ENCODE results near the gene PTPN4. TPM values are rescaled to one million over a fixed set of nuclear protein-coding genes. Genes with fewer than 3 reads are reported as not detected.
A peak's percentile ranks its signal among the peaks of the same experiment; 100 is the strongest.
"Not testable (repeated sequence)": the region's sequence is repeated elsewhere in the genome, so short reads cannot be mapped to it uniquely, and the experiment has no call there.

PTPN4 gene
- total and polyA plus RNA-seq, 8 donors: 22.0 to 48.4 (median 28.9) TPM

- peak; percentile 35 for ATAC-seq
- intact Hi-C loops (cut with DNase I): no loop called here
- H3K4me3 ChIP-seq: peak overlapping the region; percentile 87 to 93
Measured at GRCh38 chr2:120014226-120014980, 254.7 kb downstream of the PTPN4 start.

GRCh38 chr2:120016800-120017199, 257.1 kb downstream of the PTPN4 start:
- no peak overlapping the region for H3K27ac ChIP-seq
- intact Hi-C loops (cut with DNase I): no loop called here
- TF ChIP-seq CTCF (IDR thresholded peaks at IDR 0.05): no peak

More at GRCh38 chr2:120014226-120014980, 254.7 kb downstream of the PTPN4 start:
- DNase-seq: peak in 2 of 4 donors; percentile 43 to 46
- no peaks in the 10 kb centered on the region for H3K9me3 ChIP-seq
- no peaks in the 10 kb centered on the region for H3K36me3 ChIP-seq
- peaks cover 0 to 16% of the 10 kb centered on the region in 2 donors for H3K27me3 ChIP-seq
- H3K27ac ChIP-seq: peak overlapping the region; percentile 33 to 88
- peaks cover 0 to 5% of the 10 kb centered on the region in 2 donors for H3K4me1 ChIP-seq
- TF ChIP-seq CTCF (IDR thresholded peaks at IDR 0.05): no peak

GRCh38 chr2:120017201-120017600, 257.5 kb downstream of the PTPN4 start:
- TF ChIP-seq CTCF (IDR thresholded peaks at IDR 0.05): no peak
- no peak for ATAC-seq
- H3K9me3 ChIP-seq: no peaks in the 10 kb centered on the region
- H3K27ac ChIP-seq: no peak overlapping the region
- peaks cover 0 to 6% of the 10 kb centered on the region in 2 donors for H3K4me1 ChIP-seq
- no peak for DNase-seq
- peaks cover 0 to 8% of the 10 kb centered on the region in 2 donors for H3K27me3 ChIP-seq
- H3K4me3 ChIP-seq: no peak overlapping the region
- intact Hi-C loops (cut with DNase I): no loop called here
- no peaks in the 10 kb centered on the region for H3K36me3 ChIP-seq

More at GRCh38 chr2:120016800-120017199, 257.1 kb downstream of the PTPN4 start:
- no peak for DNase-seq
- no peak for ATAC-seq
- Histone ChIP-seq H3K4me3 (no peak overlapping the region), H3K36me3 (no peaks in the 10 kb centered on the region), H3K9me3 (no peaks in the 10 kb centered on the region), H3K27me3 (peaks cover 0 to 12% of the 10 kb centered on the region in 2 donors), H3K4me1 (peaks cover 0 to 8% of the 10 kb centered on the region in 2 donors)

DNA sequence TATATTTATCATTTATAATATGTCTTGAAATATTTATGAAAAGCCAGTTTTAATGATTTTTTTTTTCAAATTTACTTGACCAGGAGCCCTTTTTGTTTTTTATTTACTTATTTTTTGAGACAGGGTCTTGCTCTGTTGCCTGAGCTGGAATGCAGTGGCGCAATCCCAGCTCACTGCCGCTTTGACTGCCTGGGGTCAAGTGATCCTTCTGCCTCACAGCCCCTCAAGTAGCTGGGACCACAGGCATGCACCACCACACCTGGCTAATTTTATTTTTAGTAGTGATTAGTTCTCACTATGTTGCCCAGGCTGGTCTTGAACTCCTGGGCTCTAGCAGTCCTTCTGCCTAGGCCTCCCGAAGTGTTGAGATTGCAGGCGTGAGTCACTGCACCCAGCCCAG, 258.8 kb downstream of the PTPN4 start:
- Histone ChIP-seq H3K36me3 (no peaks in the 10 kb centered on the region), H3K27ac (no peak overlapping the region), H3K4me1 (peaks cover 0 to 3% of the 10 kb centered on the region in 2 donors), H3K27me3 (peaks cover 0 to 2% of the 10 kb centered on the region in 2 donors), H3K4me3 (no peak overlapping the region), H3K9me3 (no peaks in the 10 kb centered on the region)
- intact Hi-C loops (cut with DNase I): no loop called here
- DNase-seq (peak in 1 of 4 donors; percentile 37), ATAC-seq (peak; percentile 40)
- TF ChIP-seq CTCF (IDR thresholded peaks at IDR 0.05): no peak

- no peak for DNase-seq
- H3K27me3 ChIP-seq: no peaks in the 10 kb centered on the region
- no peak overlapping the region for H3K4me3 ChIP-seq
- H3K4me1 ChIP-seq: peaks cover 0 to 3% of the 10 kb centered on the region in 2 donors
- no peaks in the 10 kb centered on the region for H3K36me3 ChIP-seq
- ATAC-seq: peak; percentile 44
- no peak overlapping the region for H3K27ac ChIP-seq
- TF ChIP-seq CTCF (IDR thresholded peaks at IDR 0.05): no peak
- intact Hi-C loops (cut with DNase I): no loop called here
- H3K9me3 ChIP-seq: no peaks in the 10 kb centered on the region
Measured at GRCh38 chr2:120020554-120020953, 260.8 kb downstream of the PTPN4 start.

GRCh38 chr2:120022505-120022904, 262.8 kb downstream of the PTPN4 start:
- DNase-seq; ATAC-seq; intact Hi-C loops (cut with DNase I); H3K36me3 ChIP-seq; H3K27ac ChIP-seq; H3K4me3 ChIP-seq; H3K27me3 ChIP-seq; H3K4me1 ChIP-seq; H3K9me3 ChIP-seq: not testable (repeated sequence)

Measured in left lung (tissue), 10 donors.